NCI-H1048 (cell line): ENCODE data around the gene LRP8.

Experiments used
- DNase-seq: peaks from one replicate; lab custom pipeline; 2025; lab: John Stamatoyannopoulos, UW

The LRP8 gene

DNA sequence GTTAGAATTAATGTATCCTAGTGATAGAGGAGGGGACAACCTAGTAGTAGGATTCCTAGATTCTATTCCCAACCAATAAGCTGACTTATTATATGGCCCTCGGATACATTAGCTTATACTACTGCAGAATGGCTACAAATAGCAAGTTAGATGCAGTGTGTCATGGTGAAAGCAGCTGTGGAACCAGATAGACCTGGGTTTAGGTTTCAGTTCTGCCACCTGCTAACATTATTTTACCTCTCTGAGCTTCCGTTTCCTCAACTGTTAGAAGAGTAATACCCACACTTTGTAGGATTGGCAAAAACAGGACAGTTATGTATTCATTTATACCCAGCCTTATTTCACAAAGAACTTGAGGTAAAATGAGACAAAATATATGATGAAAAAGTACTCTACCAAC, 67.9 kb downstream of the LRP8 start:
- DNase-seq, result no peak

DNA sequence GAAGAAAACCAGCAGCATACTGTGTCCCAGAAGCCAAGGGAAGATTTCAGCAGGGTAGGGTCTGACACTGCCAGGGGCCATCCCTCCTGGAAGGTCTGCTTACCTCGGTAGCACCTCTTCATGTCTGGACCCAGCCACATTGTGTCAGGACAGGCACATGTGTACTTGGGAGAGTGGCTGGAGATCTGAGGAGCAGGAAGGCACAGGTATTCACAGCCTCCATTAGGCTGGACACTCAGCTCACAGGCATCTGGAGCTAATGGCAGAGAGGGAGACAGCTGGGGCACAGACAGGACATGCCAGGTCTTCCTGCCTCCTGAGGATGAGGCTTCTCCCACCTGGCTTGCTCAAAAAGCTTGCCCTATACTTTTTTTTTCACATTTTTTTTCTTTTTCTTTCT, 69.7 kb downstream of the LRP8 start:
- no peak for DNase-seq

DNA sequence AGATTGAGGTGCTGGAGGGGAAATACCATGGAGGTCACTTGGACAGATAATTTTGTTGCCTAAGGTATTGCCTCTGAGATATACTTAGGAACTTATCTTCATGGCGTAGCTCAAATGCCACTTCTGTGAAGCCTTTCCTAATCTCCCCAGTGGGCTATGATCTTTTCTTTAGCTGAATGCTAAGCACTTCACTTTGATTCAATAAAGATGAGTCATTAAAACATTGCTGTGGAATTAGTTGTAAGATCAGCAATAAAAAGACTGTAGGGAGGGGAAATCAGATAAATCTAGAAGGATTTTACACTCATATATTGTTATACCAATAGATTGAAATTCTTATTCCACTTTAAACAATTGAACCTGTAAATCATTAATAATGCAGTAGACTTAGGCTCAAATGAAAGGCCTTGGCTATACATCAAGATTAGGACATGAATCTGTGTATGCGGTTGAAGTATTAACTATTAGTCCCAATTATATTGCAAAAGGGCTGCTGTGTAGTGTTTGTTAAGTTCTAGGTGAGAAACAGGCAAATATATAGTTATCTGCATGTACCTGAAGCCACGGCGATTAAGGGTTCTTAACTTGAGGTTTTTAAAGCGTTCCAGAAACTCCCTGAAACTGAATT, 70.3 kb downstream of the LRP8 start:
- DNase-seq, result no peak

GRCh38 chr1:53256511-53257453, 71.1 kb downstream of the LRP8 start:
- no peak for DNase-seq

DNA sequence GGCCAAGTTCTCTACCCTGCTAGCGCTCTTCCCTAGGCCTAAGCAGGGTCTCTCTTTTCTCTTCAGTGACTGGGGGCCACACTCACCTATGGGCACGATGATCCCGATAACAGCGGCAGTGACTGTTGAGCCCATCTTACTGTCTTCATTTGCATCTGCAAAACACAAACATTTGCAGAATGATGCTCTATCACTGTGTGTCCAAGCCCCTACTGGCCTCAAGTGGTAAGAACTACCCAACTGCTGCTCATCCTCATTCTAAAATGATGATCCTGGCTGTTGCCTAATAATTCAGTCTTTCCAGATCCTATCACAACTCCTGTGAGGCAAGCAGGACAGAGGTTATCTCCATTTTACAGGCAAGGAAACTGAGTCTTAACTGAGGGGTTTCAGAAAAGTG, 72.8 kb downstream of the LRP8 start:
- DNase-seq, result no peak

DNA sequence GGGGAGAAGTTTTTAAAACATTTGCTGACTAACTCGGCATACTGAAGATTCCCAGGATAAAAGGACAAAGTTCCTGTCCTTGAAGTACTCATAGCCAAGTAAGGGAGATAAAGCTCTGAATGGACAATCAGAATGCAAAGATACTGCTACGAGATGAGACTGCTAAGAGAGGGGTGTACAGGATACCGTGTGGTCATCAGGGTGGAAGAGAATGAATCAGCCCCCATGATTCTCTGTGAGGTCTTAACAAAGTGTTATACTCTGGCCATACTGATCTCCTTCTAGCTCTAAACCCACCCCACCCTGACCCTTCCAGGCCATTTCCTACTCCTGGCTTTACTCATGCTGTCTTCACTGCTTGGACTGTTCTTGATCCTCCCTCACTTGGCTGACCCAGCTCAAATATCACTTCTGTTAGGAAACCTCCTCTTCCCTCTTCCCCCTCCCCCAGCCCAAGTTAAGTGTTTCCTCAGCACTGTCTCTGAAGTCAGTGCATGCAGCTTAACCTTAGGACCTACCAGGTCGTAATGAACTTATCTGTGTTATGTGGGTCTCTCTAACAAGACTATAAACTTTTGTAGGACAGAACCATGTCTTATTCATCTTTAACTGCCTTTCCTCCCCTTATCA, 73.7 kb downstream of the LRP8 start:
- no peak for DNase-seq

DNA sequence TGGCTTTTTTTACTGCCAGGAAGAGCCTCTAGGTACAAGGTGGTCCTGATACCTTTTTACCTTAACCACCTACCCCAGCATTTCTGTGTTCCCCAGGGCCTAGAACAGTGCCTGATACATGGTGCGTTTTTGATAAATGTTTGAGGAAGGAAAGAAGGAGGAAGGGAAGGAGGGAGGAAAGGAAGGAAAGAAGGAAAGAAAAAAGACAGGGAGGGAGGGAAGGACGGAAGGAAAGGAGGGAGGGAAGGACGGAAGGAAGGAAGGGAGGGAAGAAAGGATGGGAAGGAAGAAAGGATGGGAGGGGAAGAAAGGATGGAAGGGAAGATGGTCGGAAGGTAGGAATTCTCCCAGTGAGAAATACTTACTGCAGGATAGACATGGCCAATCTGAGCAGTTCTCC, 77.5 kb downstream of the LRP8 start:
- DNase-seq, result no peak

GRCh38 chr1:53249706-53250105, 78.2 kb downstream of the LRP8 start:
- DNase-seq, result no peak

DNA sequence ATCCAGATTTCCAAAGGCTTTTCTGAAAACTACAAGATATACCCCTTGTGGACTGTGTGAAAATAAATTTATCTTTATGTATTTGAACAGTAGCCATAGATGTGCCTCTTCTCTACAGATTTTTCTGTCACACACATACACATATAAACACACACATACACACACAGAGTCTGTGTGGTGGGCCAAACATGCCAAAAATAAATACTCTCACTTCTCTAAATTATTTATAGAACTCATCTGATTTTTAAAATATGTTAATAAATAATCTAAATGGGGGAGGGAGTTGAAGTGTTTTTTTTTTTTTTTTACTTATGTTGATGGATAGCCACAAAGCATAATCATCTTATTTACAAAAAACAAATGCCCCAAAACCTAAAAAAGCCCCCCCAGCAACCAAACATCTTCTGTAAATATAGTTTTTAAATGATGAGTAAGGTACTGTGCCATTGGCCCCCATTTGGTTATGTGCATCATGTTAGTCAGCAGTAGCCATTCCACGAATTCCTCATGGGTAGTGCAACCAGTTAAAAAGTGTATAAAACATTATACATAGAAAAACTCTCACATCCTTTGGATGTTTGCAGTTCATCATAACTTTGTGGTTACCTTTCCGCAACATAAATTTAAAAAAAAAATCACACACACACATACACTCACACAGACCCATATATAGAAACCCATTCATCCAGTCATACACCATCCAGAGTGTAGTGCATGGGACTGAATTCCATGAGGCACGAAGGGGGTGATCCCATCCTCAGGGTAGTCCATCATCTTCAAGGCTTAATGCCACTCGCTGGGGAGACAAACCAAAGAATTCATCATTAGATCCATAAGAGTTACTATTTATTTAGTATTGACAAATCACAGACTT, 81.4 kb downstream of the LRP8 start:
- no peak for DNase-seq

DNA sequence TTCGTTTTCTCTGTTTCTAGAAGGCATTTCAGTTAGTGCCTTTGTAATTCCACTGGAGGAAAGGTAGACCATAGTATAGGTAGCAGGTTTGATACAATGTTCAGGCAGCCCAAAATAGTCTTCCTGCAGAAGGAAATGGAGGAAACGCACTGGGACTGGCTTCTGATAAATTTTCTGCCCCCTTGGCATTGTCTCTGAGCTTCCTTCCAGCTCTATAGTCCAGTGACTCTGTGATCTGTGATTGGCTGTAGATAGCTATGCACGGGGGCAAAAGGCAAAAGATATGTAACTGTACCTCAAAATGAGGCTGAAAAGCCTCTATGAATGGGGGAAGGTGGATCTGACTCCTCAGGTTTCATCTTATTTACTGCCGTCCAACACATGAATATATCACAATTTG, 83.7 kb downstream of the LRP8 start:
- DNase-seq, result no peak

DNA sequence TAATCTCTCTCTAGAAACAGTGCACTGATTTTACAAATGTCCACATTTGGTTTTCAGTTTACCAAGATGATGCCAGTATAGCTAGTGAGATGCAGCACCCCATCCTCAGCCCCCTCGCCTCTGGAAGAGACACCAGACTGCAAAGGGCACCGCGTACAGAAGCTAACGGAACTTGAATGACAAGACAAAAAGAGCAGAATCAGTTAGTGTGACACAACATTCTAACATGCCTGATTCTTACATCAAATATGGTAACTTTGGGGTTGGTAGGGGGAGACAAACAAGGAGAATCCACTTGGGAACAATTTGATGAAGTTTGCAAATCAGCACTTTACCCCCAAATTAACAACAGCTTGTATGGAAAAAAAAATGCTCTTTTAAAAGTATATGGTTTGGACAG, 85.5 kb downstream of the LRP8 start:
- DNase-seq, result no peak

GRCh38 chr1:53241828-53242227, 86.0 kb downstream of the LRP8 start:
- DNase-seq, result no peak

GRCh38 chr1:53238197-53239155, 89.4 kb downstream of the LRP8 start, which contains the start of gene MAGOH:
Gene MAGOH, minus strand, starts transcription at chr1:53238518. Its CDS starts 70 bp downstream, at chr1:53238448.
- DNase-seq, result peak; percentile 81

DNA sequence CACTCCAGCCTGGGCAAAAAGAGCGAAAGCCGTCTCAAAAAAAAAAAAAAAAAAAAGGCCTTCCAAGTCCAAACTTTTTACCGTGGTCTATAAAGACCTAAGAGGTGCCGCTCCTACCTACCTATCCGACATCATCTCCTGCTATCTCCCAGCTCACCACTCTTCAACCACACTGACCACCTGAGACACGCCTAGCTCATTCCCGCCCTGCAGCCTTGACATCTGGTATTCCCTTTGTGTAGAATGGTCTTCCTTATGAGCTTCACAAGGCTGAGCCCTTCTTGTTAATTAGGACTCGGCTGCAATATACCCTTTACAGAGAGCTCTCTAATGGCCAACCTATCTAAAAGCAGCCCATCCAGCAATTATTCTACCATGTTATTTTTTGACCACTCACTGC, 90.2 kb downstream of the LRP8 start:
- no peak for DNase-seq

DNA sequence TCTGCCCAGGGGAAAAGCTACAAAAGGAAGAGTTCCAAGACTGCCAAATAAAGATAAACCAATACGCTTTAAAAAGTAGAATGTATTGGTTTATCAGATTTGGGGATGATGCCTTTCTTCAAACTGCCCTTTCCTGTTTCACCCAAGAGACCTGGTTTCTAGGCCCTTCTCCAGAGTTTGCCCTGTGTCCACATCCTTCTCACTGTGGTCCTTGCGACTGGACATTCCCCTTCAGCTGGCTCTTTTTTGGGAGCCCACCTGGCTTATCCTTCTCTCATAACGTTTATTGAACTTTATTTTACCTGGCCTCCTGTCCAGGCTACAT, 106.9 kb downstream of the LRP8 start:
- no peak for DNase-seq

GRCh38 chr1:53220171-53220961, 107.5 kb downstream of the LRP8 start, which contains the start of gene CZIB:
Gene CZIB, minus strand, starts transcription at chr1:53220634. Its CDS starts 59 bp downstream, at chr1:53220575.
- DNase-seq, result peak; percentile 90

- DNase-seq, result no peak
These were observed 108.2 kb downstream of the LRP8 start for GRCh38 chr1:53219711-53220110.

DNA sequence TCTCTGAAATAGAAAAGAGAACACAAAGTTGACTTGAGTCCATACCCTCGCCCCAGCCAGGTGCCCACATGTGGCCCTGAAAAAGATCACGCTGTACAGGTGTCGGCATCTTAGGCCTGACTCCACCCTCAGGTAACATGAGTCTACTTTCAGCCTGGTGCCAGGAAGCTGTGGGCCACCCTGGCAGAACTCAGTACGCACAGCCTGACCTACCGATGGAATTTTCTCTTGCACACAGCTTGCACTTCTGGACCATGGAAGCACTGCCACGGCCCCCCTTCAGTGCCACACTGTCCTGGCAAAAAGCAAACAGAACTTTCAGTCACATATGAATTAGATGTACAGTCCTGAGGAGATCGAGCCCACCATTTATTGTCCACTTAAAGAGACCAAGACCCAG, 109.7 kb downstream of the LRP8 start:
- no peak for DNase-seq

- no peak for DNase-seq
These were observed 113.4 kb downstream of the LRP8 start for GRCh38 chr1:53214376-53214940.

DNA sequence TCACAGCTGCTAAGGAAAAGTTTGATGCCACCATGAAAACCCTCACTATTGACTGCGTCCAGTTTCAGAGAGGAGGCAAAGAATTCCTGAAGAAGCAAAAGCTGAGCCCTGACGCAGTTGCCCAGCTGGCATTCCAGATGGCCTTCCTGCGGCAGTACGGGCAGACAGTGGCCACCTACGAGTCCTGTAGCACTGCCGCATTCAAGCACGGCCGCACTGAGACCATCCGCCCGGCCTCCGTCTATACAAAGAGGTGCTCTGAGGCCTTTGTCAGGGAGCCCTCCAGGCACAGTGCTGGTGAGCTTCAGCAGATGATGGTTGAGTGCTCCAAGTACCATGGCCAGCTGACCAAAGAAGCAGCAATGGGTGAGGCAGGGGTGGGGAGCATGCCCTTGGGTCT, 116.9 kb downstream of the LRP8 start:
- DNase-seq, result no peak
